ENCODE results near the gene MORN5. TPM values are rescaled to one million over a fixed set of nuclear protein-coding genes. Genes with fewer than 3 reads are reported as not detected.

The MORN5 gene
- polyA plus RNA-seq, 2 of the 4 experiments (the other 2 are of a cell fraction): not detected

GRCh38 chr9:122221183-122221811, 61.6 kb downstream of the MORN5 start (continued):
- no peak for TF ChIP-seq NPAS2 (CRISPR knock-in tag; IDR thresholded peaks at IDR 0.05; ENCODE audit: borderline replicate concordance)
- TF ChIP-seq BHLHE40 (IDR thresholded peaks at IDR 0.05; ENCODE audit: low read depth, low read length): no peak
- TF ChIP-seq JUN (IDR thresholded peaks at IDR 0.05): no peak
- TF ChIP-seq HOXA7 (CRISPR knock-in tag; IDR thresholded peaks at IDR 0.05): no peak
- TF ChIP-seq EHF (CRISPR knock-in tag; IDR thresholded peaks at IDR 0.05): no peak
- no peak for TF ChIP-seq NR3C1 (IDR thresholded peaks at IDR 0.05)
- no peak for TF ChIP-seq FOXS1 (CRISPR knock-in tag; IDR thresholded peaks at IDR 0.05)
- no peak for TF ChIP-seq FOSB (CRISPR knock-in tag; IDR thresholded peaks at IDR 0.05)
- TF ChIP-seq E2F6 (IDR thresholded peaks at IDR 0.05; ENCODE audit: borderline replicate concordance, low read depth): no peak

- H3K4me2 ChIP-seq: no peak overlapping the region
- POLR2A ChIA-PET: no interaction called here
- CTCF ChIA-PET: interaction anchor here (1.1 to 1.5 kb wide), 2 partner anchors 97 to 104 kb away, joined by 3 read pairs; no protein-coding TSS in a partner anchor
- no peak for TF ChIP-seq HDAC2 (IDR thresholded peaks at IDR 0.05)
- TF ChIP-seq TFCP2L1 (CRISPR knock-in tag; IDR thresholded peaks at IDR 0.05): no peak
- no peak for TF ChIP-seq REST (IDR thresholded peaks at IDR 0.05)
- no peak for TF ChIP-seq SMC3 (IDR thresholded peaks at IDR 0.05)
- TF ChIP-seq USF2 (IDR thresholded peaks at IDR 0.05): no peak
- TF ChIP-seq MYC (IDR thresholded peaks at IDR 0.05; ENCODE audit: borderline replicate concordance, low read length): no peak
- TF ChIP-seq MAZ (IDR thresholded peaks at IDR 0.05; ENCODE audit: borderline replicate concordance, low read depth, low read length): no peak
- no peak for TF ChIP-seq RAD21 (conservative IDR thresholded peaks at IDR 0.05 in 1 of 2, IDR thresholded peaks at IDR 0.05 in 1 of 2)
- no peak for TF ChIP-seq ELK1 (IDR thresholded peaks at IDR 0.05; ENCODE audit: low read depth, low read length)
- TF ChIP-seq MAFK (IDR thresholded peaks at IDR 0.05; ENCODE audit: partially characterized antibody): no peak
- FAIRE-seq (no peak), ATAC-seq (no peak), DNase-seq (ENCODE audit: low read depth in 1 of 2, low spot score in 1 of 2) (no peak)
- no peaks in the 10 kb centered on the region for H3K9me3 ChIP-seq
- H3K27ac ChIP-seq: no peak overlapping the region
- 64% methylated on average over 5 of the region's 5 CpGs for WGBS (ENCODE audit: missing lambda C conversion rate)
- H3K4me1 ChIP-seq: peaks cover 7% of the 10 kb centered on the region; the same call in 1 of the 3 replicates
- no peak overlapping the region for H3K4me3 ChIP-seq
Measured at GRCh38 chr9:122222791-122223190, 63.1 kb downstream of the MORN5 start.
